ENCODE measurements around the gene HRNR. TPM values are rescaled to one million over a fixed set of nuclear protein-coding genes. Genes with fewer than 3 reads are reported as not detected.

HRNR gene
- total and polyA plus RNA-seq, 4 donors: 0.04 TPM; not detected in 3

GRCh38 chr1:152191711-152192110, 32.3 kb downstream of the HRNR start:
- DNase-seq (ENCODE audit: low spot score): no peak
- H3K9ac ChIP-seq (ENCODE audit: low read depth in 1 of 2, low read length in 2 of 2): no peak overlapping the region
- H3K36me3 ChIP-seq (ENCODE audit: control insufficient read depth in 4 of 4, insufficient read depth in 3 of 4, low read depth in 1 of 4, low read length in 3 of 4): no peaks in the 10 kb centered on the region
- H3K4me1 ChIP-seq (ENCODE audit: control insufficient read depth in 4 of 4, insufficient read depth in 4 of 4, low read length in 3 of 4): peaks cover 0 to 25% (median 19%) of the 10 kb centered on the region in 4 donors
- no peaks in the 10 kb centered on the region for H3K9me3 ChIP-seq (ENCODE audit: control insufficient read depth in 4 of 4, low read length in 3 of 4)
- H3K4me3 ChIP-seq (ENCODE audit: low read depth in 1 of 3, low read length in 3 of 3): no peak overlapping the region
- H3K27me3 ChIP-seq (ENCODE audit: control insufficient read depth in 4 of 4, insufficient read depth in 4 of 4, low read length in 3 of 4): no peaks in the 10 kb centered on the region
- no peak for TF ChIP-seq CTCF (IDR thresholded peaks at IDR 0.05; ENCODE audit: low read depth, low read length, missing input control)
- no peak overlapping the region for H3K27ac ChIP-seq (ENCODE audit: low read depth in 1 of 2, low read length in 2 of 2)

- H3K4me1 ChIP-seq (ENCODE audit: control insufficient read depth in 4 of 4, insufficient read depth in 4 of 4, low read length in 3 of 4): peaks cover 0 to 25% (median 19%) of the 10 kb centered on the region in 4 donors
- DNase-seq (ENCODE audit: low spot score): no peak
- H3K9me3 ChIP-seq (ENCODE audit: control insufficient read depth in 4 of 4, low read length in 3 of 4): no peaks in the 10 kb centered on the region
- no peak overlapping the region for H3K9ac ChIP-seq (ENCODE audit: low read depth in 1 of 2, low read length in 2 of 2)
- no peak overlapping the region for H3K27ac ChIP-seq (ENCODE audit: low read depth in 1 of 2, low read length in 2 of 2)
- TF ChIP-seq YY1 (IDR thresholded peaks at IDR 0.05) (no peak), CTCF (IDR thresholded peaks at IDR 0.05; ENCODE audit: low read depth, low read length, missing input control) (no peak), JUND (IDR thresholded peaks at IDR 0.05) (no peak), ATF3 (IDR thresholded peaks at IDR 0.05) (no peak), EGR1 (IDR thresholded peaks at IDR 0.05; ENCODE audit: low read depth in 2 of 2) (no peak), HNF4G (IDR thresholded peaks at IDR 0.05) (no peak), MAX (IDR thresholded peaks at IDR 0.05) (no peak), RAD21 (IDR thresholded peaks at IDR 0.05) (no peak), NR2F2 (IDR thresholded peaks at IDR 0.05) (no peak), SP1 (IDR thresholded peaks at IDR 0.05) (no peak), REST (IDR thresholded peaks at IDR 0.05) (no peak), RXRA (IDR thresholded peaks at IDR 0.05) (no peak), GABPA (IDR thresholded peaks at IDR 0.05 in 1 of 2, conservative IDR thresholded peaks at IDR 0.05 in 1 of 2) (no peak), ZBTB33 (IDR thresholded peaks at IDR 0.05) (no peak), TAF1 (conservative IDR thresholded peaks at IDR 0.05) (no peak), FOXA1 (IDR thresholded peaks at IDR 0.05) (no peak), HNF4A (conservative IDR thresholded peaks at IDR 0.05) (no peak), FOXA2 (IDR thresholded peaks at IDR 0.05) (no peak)
- WGBS: 84% methylated on average over 5 of the region's 5 CpGs
- no peaks in the 10 kb centered on the region for H3K27me3 ChIP-seq (ENCODE audit: control insufficient read depth in 4 of 4, insufficient read depth in 4 of 4, low read length in 3 of 4)
- no peak overlapping the region for H3K4me3 ChIP-seq (ENCODE audit: low read depth in 1 of 3, low read length in 3 of 3)
- no peaks in the 10 kb centered on the region for H3K36me3 ChIP-seq (ENCODE audit: control insufficient read depth in 4 of 4, insufficient read depth in 3 of 4, low read depth in 1 of 4, low read length in 3 of 4)
These were observed 32.7 kb downstream of the HRNR start for GRCh38 chr1:152191260-152191659.

Measured in liver (tissue), 9 donors.